ENCODE data around the gene AXDND1.

The AXDND1 gene

DNA sequence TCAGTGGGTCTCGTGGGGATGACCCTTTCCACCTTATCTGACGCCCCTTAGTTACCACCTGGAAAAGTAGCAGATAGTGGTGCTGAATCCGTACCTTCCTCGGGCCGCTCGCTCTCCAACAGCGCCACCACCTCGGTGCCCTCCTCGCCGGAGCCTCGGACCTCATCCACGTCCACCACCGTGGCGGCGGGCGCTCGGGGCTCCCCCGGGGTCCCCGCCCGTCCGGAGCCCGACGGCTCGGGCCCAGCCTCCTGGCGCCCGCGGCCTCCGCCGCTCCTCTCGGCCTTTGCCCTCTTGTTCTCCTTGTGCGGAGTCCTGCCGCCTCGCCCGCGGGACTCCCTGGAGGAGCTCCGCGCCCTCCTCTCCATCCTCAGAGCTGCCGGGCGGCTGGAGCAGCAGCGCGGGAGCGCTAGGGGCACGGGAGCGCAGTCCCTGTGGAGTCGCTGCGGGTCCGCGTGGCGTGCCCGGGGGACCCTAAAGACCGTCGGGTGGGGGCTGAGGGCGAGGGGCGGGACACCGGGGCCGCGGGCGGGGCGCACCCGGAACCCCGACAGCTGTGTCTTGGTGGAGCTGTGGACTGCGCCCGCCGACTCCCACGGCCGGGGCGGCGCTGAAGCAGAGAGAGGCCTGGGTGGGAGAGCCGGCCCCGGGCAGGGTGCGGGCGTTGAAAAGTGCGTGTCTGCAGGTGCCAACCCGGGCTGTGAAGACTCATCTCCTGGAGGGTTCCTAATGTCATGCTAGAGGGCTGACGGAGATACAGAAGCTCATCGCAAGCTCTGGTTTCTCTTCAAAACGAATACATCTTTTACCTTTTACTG, 209.9 kb downstream of the AXDND1 start, which contains the start of gene NPHS2:
TSS of gene NPHS2 (minus strand) at position 452 of the 818 bp plus-strand sequence. CDS start at position 368, 84 bp downstream.
- DNase-seq (ENCODE audit: low spot score), result no peak

DNA sequence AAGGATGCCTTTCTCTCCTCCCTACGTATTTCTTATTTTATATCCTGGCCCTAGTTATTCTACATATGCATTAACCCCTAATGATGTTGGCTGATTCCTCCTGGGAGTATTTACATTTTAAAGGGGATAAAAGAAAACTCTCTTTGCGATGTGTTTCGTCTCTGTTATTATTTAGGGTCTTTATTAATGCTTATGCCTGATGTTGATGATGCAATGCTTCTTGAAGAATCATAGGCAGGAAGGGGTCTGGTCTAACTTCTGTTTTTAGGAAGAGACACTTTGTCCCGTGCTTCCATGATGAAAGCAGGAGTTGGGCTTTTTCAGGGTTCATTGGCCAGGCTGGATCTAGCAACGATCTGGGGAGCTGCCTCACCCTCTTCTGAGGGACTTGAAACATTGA, 210.7 kb downstream of the AXDND1 start:
- DNase-seq (ENCODE audit: low spot score), result no peak

DNA sequence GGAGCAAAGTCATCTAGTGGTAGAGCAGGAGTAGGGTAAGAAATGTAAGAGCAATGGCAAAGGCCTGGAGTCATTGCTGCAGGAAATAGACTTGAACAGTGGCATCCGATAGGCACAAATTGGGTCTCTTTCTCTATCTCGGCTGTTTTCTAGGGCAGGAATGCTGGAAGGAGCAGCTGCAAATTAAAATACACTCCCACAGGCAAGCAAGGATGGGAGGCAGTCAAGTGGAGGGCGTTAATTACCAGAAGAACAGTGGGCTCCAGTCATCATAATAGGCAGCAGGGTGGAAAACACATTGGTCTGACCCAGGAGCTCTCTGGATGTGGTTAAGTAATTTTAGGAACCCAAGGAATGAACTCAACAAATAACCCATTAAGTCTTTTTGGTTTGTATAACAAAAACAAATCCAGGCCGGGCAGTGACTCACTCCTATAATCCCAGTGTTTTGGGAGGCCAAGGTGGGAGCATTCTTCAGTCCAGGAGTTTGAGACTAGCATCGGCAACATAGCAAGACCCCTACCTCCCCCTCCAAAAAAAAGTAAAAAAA, 218.1 kb downstream of the AXDND1 start:
- no peak for DNase-seq (ENCODE audit: low spot score)

DNA sequence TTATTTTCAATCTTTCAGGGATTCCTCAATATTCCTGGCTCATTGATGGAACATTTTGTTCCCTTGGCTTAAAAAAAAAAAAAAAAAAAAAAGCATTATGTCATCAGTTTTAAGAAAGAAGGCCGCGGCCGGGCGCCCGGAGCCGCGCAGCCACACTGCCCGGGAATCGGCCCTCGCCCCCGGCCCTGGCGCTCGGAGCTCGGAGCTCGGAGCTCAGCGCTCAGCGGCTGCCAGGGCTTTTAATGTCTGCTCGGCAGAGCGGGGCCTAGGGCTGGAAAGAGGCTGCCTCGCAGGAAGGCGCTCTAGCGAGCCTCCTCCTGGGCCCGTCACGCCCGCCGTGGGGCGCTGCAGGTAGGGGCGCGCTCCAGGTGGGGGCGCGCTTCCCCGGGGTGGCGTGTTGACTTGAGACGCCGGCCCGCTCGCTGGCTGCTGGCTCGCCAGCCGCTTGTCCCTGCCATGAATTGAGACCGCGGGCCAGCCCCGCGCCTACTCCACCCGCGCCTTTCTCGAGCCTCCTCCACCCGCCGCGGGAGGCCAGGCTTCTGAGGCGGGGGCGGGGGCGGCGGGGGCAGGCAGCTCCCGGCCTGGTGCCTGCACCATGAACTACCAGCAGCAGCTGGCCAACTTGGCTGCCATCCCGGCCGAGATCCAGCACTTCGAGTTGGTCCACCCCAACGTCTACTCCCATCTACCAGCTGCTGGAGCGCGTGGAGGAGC, 220.5 kb downstream of the AXDND1 start:
- no peak for DNase-seq (ENCODE audit: low spot score)

DNA sequence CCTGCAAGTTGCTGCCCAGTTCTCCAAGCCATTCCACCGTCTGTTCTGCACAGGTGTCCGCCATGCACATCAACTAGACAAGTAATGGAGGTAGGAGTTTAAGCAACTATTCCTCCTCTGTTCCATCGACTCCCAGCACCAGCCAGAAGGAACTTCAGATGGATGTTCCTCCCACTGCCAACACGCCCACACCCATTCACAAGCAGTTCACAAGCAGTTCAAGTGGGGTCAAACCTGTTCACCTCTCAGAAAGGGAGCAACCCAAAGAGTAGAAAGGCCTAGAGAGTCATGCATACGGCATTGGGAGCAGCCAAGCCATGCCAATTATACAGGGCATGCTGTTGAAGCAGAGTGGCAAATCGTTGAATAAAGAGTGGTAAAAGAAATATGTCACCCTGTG, 221.6 kb downstream of the AXDND1 start:
- DNase-seq (ENCODE audit: low spot score), result no peak

DNA sequence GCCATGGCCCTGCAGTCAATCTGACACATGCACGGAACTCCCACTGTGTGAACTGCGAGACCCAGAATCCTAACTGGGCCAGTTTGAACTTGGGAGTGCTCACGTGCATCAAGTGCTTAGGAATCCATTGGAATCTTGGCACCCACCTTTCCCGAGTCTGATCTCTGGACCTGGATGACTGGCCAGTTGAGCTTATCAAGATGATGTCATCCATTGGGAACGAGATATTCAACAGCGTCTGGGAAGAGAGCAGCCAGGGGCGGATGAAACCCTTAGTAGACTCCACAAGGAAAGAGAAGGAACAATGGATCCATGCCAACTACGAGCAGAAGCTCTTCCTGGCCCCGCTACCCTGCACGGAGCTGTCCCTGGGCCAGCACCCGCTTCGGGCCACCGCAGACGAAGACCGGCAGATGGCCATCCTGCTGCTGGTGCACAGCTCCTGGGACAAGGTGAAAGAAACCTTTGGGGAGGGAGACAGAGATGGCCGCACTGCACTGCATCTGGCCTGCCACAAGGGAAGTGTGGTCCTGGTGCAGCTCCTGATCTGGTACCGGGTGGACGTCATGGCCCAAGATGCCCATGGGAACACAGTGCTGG, 222.8 kb downstream of the AXDND1 start:
- no peak for DNase-seq (ENCODE audit: low spot score)

DNA sequence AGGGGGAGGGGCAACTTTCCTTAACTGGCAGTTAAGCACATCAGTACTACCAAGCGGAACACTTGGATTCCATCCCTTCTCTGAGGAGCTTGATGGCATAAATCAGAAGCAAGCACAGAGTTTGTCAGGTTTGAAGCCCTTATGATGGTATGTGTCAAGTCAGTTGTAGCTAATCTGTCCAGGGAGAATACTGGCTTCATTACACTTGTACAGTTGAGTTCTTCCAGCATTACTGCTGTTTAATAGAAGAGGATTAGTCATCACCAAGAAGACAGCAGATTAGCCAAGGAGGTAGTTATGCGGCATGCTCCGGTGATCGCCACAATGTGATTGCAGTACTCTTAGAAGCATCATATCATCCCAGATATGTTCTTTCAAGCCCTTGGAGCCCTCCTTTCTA, 223.7 kb downstream of the AXDND1 start:
- no peak for DNase-seq (ENCODE audit: low spot score)

DNA sequence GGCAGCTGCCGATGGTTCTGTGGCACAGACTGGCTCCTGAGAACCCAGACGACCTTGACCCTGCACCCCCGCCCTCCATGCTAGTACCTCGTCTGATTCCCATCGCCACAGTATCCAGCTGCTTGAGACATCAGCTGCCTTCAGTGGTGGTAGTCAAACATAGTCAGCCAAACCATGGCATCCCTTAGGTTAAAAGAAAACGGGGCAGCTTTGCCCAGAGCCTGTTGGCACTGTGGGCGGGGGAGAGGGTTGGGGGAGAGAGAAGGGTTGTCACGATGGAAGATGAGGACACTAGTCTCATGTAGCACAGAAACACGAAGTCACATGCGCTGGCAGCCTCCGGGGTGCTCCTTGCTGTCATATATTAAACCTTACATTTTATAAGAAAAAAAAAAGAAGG, 224.9 kb downstream of the AXDND1 start:
- no peak for DNase-seq (ENCODE audit: low spot score)

DNA sequence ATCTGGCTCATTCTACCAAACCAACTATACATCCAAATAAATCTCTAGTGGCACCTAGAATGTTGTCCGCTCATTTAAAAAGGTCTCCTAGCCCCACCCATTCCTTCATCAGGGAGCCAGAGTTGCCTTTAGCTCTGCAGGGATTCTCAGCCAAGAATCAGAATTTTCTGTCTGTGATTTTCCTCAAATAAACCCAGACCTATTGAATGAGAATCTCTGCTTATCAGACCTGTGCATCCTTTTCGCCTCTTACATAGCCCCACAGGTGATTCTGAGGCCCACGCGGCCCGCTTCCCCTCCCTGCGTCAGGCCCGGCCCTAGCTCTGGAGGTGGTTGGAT, 225.5 kb downstream of the AXDND1 start:
- no peak for DNase-seq (ENCODE audit: low spot score)

DNA sequence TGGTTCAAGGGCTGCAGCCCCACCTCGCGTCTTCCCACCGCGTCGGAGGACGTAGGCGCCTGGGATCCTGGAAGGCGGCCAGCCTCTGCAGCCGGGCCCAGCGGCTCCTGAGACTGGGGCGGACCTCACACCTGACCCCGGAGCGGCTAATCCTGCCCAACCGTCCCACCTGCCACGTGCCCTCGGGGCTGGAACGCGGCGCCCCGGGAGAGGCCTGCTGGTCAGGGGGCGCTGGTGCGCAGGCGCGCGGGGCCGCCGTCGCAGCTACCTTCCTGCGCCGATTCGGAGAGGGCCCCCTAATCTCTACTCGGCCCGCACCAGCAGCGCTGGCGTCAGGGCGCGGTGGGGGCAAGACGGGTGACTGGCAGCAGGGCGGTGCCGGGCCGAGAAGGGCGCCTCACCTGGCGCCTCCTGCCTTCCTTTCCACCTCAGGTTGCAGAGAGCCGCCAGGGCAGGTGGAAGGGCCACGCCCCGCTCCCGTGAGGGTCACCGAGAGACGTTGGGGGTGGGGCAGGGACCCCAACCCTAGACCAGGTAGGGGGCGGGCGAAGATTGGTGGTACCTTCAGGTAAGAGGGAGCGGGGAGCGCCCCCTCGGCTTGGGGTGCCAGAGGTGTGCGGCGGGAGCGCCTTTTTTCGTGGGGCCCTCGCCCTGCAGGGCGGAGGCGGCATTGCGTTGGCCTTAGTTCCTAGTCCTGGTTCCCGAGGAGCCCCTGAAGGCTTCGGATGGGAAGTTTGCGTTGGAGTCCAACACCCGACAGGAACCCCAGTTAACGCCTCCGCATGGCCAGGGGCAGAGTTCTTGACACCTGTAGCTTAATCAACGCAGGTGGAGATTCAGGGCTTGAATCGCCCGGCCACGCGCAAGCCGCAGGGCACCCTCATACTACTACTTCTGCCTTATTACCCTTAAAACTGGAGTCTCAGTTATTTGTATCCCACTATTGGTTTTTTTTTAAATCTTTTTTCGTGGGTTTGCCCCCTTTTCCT, 226.1 kb downstream of the AXDND1 start, which contains the start of gene TDRD5:
TSS of gene TDRD5 (plus strand) at position 241 of the 989 bp plus-strand sequence. CDS start 784 bp downstream, outside the sequence.
- DNase-seq (ENCODE audit: low spot score), result no peak

DNA sequence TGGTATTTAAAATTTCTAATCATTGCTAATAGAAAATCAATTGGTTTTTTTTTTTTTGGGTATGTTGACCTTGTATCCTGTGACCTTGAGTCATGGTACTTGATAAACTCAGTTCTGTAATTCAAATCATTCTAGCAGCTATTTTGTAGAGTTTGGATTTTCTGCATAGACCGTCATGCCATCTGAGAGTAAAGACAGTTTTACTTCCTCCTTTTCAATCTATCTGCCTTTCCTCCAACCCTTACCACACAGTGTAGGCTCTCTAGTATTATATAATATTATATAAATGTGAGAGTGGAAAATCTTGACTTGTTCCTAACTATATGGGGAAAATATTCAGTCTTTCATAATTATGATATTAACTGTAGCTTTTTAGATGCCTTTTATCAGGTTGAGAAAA, 232.9 kb downstream of the AXDND1 start:
- no peak for DNase-seq (ENCODE audit: low spot score)

DNA sequence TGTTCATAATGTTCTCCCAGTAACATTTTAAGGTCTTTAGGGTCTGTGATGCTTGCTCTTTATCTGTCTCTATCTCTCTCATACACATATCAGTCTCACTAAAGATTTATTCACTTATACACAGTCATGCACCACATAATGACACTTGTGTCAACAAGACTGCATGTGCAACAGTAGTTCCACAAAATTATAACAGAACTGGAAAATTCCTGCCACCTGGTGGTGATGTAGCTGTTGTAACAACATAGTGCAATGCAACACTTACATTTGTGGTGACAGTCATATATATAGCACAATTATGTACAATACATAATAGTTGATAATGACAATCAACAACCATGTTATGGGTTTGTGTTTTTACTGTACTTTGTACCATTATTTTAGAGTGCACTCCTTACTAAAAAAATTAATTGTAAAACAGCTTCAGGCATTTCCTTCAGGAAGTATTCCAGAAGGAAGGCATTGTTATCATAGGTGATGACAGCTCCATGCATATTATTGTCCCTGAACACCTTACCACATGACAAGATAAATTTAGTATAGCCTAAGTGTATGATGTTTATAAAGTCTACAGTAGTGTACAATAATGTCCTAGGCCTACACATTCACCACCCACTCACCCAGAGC, 234.0 kb downstream of the AXDND1 start:
- DNase-seq (ENCODE audit: low spot score), result peak; percentile 11

DNA sequence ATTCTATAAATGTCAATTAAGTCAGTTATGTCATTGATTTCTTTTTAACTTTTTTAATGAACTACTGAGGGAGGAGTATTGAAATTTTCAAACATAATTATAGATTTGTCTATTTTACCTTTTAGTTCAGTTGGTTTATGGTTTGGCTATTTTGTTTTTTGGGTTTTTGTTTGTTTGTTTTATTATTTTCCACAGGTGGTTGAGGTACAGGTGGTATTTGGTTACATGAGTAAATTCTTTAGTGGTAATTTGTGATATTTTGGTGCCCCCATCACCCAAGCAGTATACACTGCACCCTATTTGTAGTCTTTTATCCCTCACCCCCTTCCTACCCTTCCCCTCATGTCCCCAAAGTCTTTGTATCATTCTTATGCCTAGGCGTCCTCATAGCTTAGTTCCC, 235.3 kb downstream of the AXDND1 start:
- DNase-seq (ENCODE audit: low spot score), result no peak

Measured in activated CD4-positive, alpha-beta T cell treated with anti-CD3 and anti-CD28 coated beads, Interleukin-2, Interleukin-4, amounts not matched to agents 100 ng/mL and 50 ng/mL, durations not matched to agents 16 hours and 8 hours (primary cell).